ENCODE measurements around the gene F3. TPM values are rescaled to one million over a fixed set of nuclear protein-coding genes. Genes with fewer than 3 reads are reported as not detected.

F3 gene
- total RNA-seq, 1 experiment from 2014 or later = 7.8 TPM

DNA sequence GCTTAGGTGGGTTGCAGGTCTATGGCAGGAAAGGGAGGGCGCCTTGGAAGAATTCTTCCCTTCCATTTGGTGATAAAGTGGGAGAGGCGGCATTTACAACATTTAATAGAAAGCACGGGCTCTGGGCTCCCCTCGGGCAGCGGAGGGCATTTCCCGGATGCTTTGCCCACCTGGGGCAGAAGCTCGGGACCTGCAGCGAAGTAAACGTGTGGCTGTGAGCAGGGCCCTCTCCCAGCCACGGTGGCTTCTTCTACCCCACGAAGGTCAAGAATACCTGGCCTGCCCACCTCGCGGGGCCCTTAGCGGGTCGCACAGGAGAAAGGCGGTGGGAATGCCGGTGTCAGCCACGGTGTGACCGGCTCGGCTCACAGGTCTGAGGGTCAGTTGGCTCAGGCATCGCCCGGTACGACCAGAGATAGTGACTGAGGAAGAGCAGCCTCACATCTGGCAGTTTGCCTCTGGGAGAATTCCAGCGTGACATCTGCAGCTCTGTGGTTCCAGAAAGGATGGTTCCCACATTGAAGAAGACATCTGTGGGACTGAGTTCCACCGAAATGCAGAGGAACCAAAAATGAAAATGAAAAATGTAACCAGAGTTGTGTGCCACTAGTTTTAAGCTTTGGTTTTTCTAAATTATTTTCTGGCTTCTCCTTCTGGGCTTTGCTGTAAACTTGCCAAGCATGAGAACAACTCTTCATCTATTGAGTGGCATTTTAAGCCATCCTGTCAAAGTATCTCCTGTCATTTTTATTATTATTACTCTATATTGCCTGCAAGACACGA lies 720 bp upstream of the F3 start:
- peaks cover 34% of the 10 kb centered on the region for H3K27me3 Mint-ChIP-seq (ENCODE audit: low read depth)
- peaks cover 6% of the 10 kb centered on the region; the same call in 1 of the 2 replicates for H3K9me3 Mint-ChIP-seq
- H3K4me1 Mint-ChIP-seq = peaks cover 50% of the 10 kb centered on the region
- H3K36me3 Mint-ChIP-seq = peaks cover 7% of the 10 kb centered on the region; the same call in 1 of the 2 replicates
- peak overlapping the region; percentile 69; the same call in 1 of the 2 replicates for H3K27ac Mint-ChIP-seq
- ATAC-seq = peak; percentile 15
- H3K4me3 Mint-ChIP-seq = peak overlapping the region; percentile 89
- TF ChIP-seq SP1 (CRISPR knock-in tag; conservative IDR thresholded peaks at IDR 0.05) (no peak), KAT7 (CRISPR knock-in tag; IDR thresholded peaks at IDR 0.05; ENCODE audit: borderline replicate concordance) (0 out of 2 replicates have a peak, but pooled peaks have one; percentile 42), FOXP1 (CRISPR knock-in tag; IDR thresholded peaks at IDR 0.05; ENCODE audit: borderline replicate concordance) (peak; percentile 16; the same call in 1 of the 2 replicates)
- DNase-seq (ENCODE audit: low spot score) = peak; percentile 39
- POLR2A ChIA-PET = interaction anchor here (1.0 to 1.6 kb wide), 3 partner anchors 56 to 277 kb away, joined by 3 read pairs; no protein-coding TSS in a partner anchor
- CTCF ChIA-PET = interaction anchor here (0.6 to 2.0 kb wide), 8 partner anchors 10 to 176 kb away, joined by 3 to 6 read pairs (median 3); no protein-coding TSS in a partner anchor

DNA sequence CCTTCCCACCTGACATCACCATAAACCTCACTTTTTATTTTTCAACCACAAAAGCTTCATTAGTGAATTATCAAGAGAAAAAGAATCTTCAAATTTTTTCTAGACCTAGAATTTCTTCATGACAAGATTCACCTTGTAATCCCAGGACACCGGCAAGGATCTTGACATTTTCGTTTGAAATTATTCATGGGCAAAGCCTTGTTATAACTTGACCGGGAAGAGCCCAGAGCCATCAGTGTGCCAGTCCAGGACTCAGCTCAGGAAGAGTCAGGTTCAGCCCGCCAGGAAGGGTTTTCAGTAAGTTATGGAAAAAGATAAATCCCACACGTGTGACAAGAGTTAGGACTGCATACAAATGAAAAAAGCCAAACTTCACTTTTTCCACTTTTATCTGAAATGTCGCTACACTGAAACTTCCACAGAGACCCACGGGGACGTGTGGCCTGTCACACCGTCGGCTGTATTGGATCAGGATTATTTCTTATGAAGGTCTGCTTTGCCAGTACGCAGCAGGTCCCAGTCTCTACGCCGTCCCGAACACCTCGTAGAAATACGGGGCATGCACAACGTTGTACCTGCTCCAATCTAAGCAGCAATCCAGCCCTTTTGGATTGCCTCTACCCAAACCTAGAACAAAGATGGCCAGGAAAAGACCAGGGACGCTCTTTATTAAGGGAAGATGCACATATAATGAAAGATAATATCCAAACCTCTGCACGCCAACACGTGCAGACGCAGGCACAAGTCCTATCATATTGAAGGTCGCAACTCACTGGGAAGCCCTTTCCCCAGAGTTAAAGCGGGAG lies 916 bp downstream of the F3 start:
- Mint-ChIP-seq H3K4me1 (peaks cover 51% of the 10 kb centered on the region), H3K27ac (no peak overlapping the region), H3K36me3 (peaks cover 14% of the 10 kb centered on the region; the same call in 1 of the 2 replicates), H3K27me3 (ENCODE audit: low read depth) (peaks cover 34% of the 10 kb centered on the region), H3K4me3 (peak overlapping the region; percentile 83), H3K9me3 (no peaks in the 10 kb centered on the region)
- peak; percentile 11 for ATAC-seq
- CTCF ChIA-PET = interaction anchor here (1.3 to 1.5 kb wide), 2 partner anchors 19 to 59 kb away, joined by 5 read pairs; no protein-coding TSS in a partner anchor
- no peak for DNase-seq (ENCODE audit: low spot score)
- POLR2A ChIA-PET = interaction anchor here (1.0 to 1.6 kb wide), 4 partner anchors 58 to 279 kb away, joined by 3 read pairs; no protein-coding TSS in a partner anchor
- TF ChIP-seq NR1H2 (CRISPR knock-in tag; IDR thresholded peaks at IDR 0.05) = no peak
- TF ChIP-seq, protein P1, sequence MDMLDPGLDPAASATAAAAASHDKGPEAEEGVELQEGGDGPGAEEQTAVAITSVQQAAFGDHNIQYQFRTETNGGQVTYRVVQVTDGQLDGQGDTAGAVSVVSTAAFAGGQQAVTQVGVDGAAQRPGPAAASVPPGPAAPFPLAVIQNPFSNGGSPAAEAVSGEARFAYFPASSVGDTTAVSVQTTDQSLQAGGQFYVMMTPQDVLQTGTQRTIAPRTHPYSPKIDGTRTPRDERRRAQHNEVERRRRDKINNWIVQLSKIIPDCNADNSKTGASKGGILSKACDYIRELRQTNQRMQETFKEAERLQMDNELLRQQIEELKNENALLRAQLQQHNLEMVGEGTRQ (CRISPR knock-in tag; IDR thresholded peaks at IDR 0.05) = no peak

GRCh38 chr1:94539496-94539895 lies 2.1 kb downstream of the F3 start:
- Mint-ChIP-seq H3K27me3 (ENCODE audit: low read depth) (peaks cover 34% of the 10 kb centered on the region), H3K27ac (no peak overlapping the region), H3K9me3 (no peaks in the 10 kb centered on the region), H3K36me3 (peaks cover 21% of the 10 kb centered on the region), H3K4me3 (peak overlapping the region; percentile 83), H3K4me1 (peaks cover 51% of the 10 kb centered on the region)
- DNase-seq (ENCODE audit: low spot score) (no peak), ATAC-seq (no peak)
- CTCF ChIA-PET = no interaction called here
- TF ChIP-seq GABPB1 (CRISPR knock-in tag; IDR thresholded peaks at IDR 0.05) = no peak
- TF ChIP-seq, protein P2, sequence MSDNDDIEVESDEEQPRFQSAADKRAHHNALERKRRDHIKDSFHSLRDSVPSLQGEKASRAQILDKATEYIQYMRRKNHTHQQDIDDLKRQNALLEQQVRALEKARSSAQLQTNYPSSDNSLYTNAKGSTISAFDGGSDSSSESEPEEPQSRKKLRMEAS (CRISPR knock-in tag; IDR thresholded peaks at IDR 0.05) = no peak
- TF ChIP-seq, protein P3, sequence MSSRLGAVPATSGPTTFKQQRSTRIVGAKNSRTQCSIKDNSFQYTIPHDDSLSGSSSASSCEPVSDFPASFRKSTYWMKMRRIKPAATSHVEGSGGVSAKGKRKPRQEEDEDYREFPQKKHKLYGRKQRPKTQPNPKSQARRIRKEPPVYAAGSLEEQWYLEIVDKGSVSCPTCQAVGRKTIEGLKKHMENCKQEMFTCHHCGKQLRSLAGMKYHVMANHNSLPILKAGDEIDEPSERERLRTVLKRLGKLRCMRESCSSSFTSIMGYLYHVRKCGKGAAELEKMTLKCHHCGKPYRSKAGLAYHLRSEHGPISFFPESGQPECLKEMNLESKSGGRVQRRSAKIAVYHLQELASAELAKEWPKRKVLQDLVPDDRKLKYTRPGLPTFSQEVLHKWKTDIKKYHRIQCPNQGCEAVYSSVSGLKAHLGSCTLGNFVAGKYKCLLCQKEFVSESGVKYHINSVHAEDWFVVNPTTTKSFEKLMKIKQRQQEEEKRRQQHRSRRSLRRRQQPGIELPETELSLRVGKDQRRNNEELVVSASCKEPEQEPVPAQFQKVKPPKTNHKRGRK (CRISPR knock-in tag; IDR thresholded peaks at IDR 0.05; ENCODE audit: borderline replicate concordance) = no peak
- no peak for TF ChIP-seq JAZF1 (CRISPR knock-in tag; IDR thresholded peaks at IDR 0.05)
- TF ChIP-seq SMAD4 (CRISPR knock-in tag; IDR thresholded peaks at IDR 0.05) = no peak
- TF ChIP-seq SOX15 (CRISPR knock-in tag; IDR thresholded peaks at IDR 0.05) = no peak
- no peak for TF ChIP-seq E2F5 (CRISPR knock-in tag; IDR thresholded peaks at IDR 0.05)
- no peak for TF ChIP-seq AR (CRISPR knock-in tag; IDR thresholded peaks at IDR 0.05)
- TF ChIP-seq, protein P4, sequence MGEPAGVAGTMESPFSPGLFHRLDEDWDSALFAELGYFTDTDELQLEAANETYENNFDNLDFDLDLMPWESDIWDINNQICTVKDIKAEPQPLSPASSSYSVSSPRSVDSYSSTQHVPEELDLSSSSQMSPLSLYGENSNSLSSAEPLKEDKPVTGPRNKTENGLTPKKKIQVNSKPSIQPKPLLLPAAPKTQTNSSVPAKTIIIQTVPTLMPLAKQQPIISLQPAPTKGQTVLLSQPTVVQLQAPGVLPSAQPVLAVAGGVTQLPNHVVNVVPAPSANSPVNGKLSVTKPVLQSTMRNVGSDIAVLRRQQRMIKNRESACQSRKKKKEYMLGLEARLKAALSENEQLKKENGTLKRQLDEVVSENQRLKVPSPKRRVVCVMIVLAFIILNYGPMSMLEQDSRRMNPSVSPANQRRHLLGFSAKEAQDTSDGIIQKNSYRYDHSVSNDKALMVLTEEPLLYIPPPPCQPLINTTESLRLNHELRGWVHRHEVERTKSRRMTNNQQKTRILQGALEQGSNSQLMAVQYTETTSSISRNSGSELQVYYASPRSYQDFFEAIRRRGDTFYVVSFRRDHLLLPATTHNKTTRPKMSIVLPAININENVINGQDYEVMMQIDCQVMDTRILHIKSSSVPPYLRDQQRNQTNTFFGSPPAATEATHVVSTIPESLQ (CRISPR knock-in tag; IDR thresholded peaks at IDR 0.05) = no peak
- no peak for TF ChIP-seq IRF2 (CRISPR knock-in tag; IDR thresholded peaks at IDR 0.05; ENCODE audit: borderline replicate concordance, low read depth)
- no peak for TF ChIP-seq ZNF232 (CRISPR knock-in tag; IDR thresholded peaks at IDR 0.05)
- POLR2A ChIA-PET = no interaction called here

Measured in WTC11 (cell line).